HepG2 (cell line): ENCODE measurements around the gene FNBP1L. TPM values are rescaled to one million over a fixed set of nuclear protein-coding genes. Genes with fewer than 3 reads are reported as not detected.

ENCODE experiments used
- ATAC-seq: fragments of 200-7000 bp; cut with Tn5 transposase; 3 replicates; pipeline ENCODE4 v1.9.1; 2020; ENCODE audit warnings: mild to moderate bottlenecking, moderate library complexity
- BruUV-seq: library from RNA; stranded (reverse); fragments of 400-500 nt; replicated peaks from 2 replicates; lab custom pipeline; 2021; lab: Mats Ljungman, UMichigan
- CTCF ChIA-PET: fragments of 300-600 bp; formaldehyde crosslinking; extraction: SDS; loops from one replicate; lab custom pipeline; 2021; ENCODE audit warnings: low total read pairs, inconsistent platforms, low intra/inter-chr PET ratio; lab: Yijun Ruan, JAX
- POLR2A ChIA-PET: fragments of 350-600 bp; sonication (Branson Sonifier 250); formaldehyde crosslinking; loops from one replicate; lab custom pipeline; 2020; ENCODE audit warnings: antibody characterized with exemption, inconsistent platforms; lab: Yijun Ruan, JAX
- DNase-seq: peaks from one replicate; pipeline ENCODE4 v3.0.0-alpha.2; 2015; ENCODE audit warnings: low spot score
- FAIRE-seq: peaks from 3 replicates; lab custom pipeline; 2011; peaks lifted over from hg19 to GRCh38; lab: Jason Lieb, UNC
- H2AFZ ChIP-seq: one replicate; pipeline ENCODE4 v1.6.1; 2011; ENCODE audit warnings: low read length, inconsistent platforms
- H3K27ac ChIP-seq: fragments of 300-600 bp; 3 replicates; pipeline ENCODE4 v1.8.0; 2011; ENCODE audit warnings: mixed run types, mild to moderate bottlenecking, mixed read lengths, low read length, inconsistent platforms; ENCODE audit not compliant: insufficient read depth; ENCODE audit errors: extremely low read length
- H3K27me3 ChIP-seq, 2 experiments: fragments of 200-600 bp in 1 of 2; 2 replicates in 1 of 2; 3 replicates in 1 of 2; pipeline versions ENCODE4 v1.6.0 to v1.8.0; 2011; ENCODE audit warnings: low read length in 2 of 2, mild to moderate bottlenecking in 2 of 2, moderate library complexity in 2 of 2, inconsistent platforms in 1 of 2; ENCODE audit not compliant: insufficient read depth in 2 of 2, control insufficient read depth in 1 of 2
- H3K36me3 ChIP-seq, 2 experiments: fragments of 200-600 bp in 1 of 2; replicated peaks in 1 of 2; 2 replicates in 1 of 2; 3 replicates in 1 of 2; pipeline versions ENCODE4 v1.5.1 to v1.8.0; 2011; ENCODE audit warnings: low read length in 2 of 2, inconsistent platforms in 1 of 2; ENCODE audit not compliant: insufficient read depth in 2 of 2, control insufficient read depth in 1 of 2
- H3K4me1 ChIP-seq: 2 replicates; pipeline ENCODE4 v1.5.1; 2012; ENCODE audit warnings: low read length, inconsistent platforms; ENCODE audit not compliant: insufficient read depth
- H3K4me2 ChIP-seq: 2 replicates; pipeline ENCODE4 v1.6.0; 2011; ENCODE audit warnings: low read depth, low read length, inconsistent platforms
- H3K4me3 ChIP-seq, 3 experiments: fragments of 200-600 bp in 1 of 3; sonication (generic), shearing (Covaris generic) in 1 of 3; replicated peaks in 1 of 3; 2 replicates each; pipeline ENCODE4 v1.5.1; 2011 to 2016; ENCODE audit warnings: low read length in 3 of 3, inconsistent platforms in 2 of 3, low read depth in 2 of 3, mild to moderate bottlenecking in 2 of 3, control low read depth in 1 of 3, mixed read lengths in 1 of 3; ENCODE audit not compliant: insufficient read depth in 1 of 3
- H3K79me2 ChIP-seq: one replicate; pipeline ENCODE4 v1.6.1; 2011; ENCODE audit warnings: low read length, inconsistent platforms; ENCODE audit not compliant: insufficient read depth
- H3K9ac ChIP-seq: 2 replicates; pipeline ENCODE4 v1.6.0; 2011; ENCODE audit warnings: mild to moderate bottlenecking, low read depth, low read length, inconsistent platforms; ENCODE audit not compliant: insufficient read depth
- H3K9me3 ChIP-seq: 2 replicates; pipeline ENCODE4 v1.5.1; 2012; ENCODE audit warnings: mild to moderate bottlenecking, low read length
- H4K20me1 ChIP-seq: 2 replicates; pipeline ENCODE4 v1.6.0; 2011; ENCODE audit warnings: inconsistent platforms, mild to moderate bottlenecking, low read length, moderate library complexity; ENCODE audit not compliant: insufficient read depth
- BHLHE40 ChIP-seq: IDR thresholded peaks from 2 replicates; pipeline ENCODE4 v1.6.1; 2011; ENCODE audit warnings: low read length, improper control_type of control experiment
- MEIS1 ChIP-seq: sonication (generic); formaldehyde crosslinking; IDR thresholded peaks from 2 replicates; pipeline ENCODE4 v1.9.0; 2021; ENCODE audit warnings: mild to moderate bottlenecking, missing genetic modification reagents, moderate library complexity, borderline replicate concordance
- TRIM22 ChIP-seq: fragments of 450-650 bp; IDR thresholded peaks from 2 replicates; pipeline ENCODE4 v1.6.1; 2017
- in situ Hi-C: cut with HindIII; loops from 2 replicates; pipeline ENCODE4 v1.10.0; 2017; ENCODE audit warnings: low pct_unique_long_range_greater_than_20kb; ENCODE audit not compliant: extremely low pct_ligation_motif_present
- intact Hi-C: fragments of 100-400 bp; cut with micrococcal nuclease; formaldehyde crosslinking; loops from one replicate; pipeline ENCODE4 v1.10.0; 2022; ENCODE audit not compliant: unreplicated experiment
- polyA plus RNA-seq, 8 experiments: library from polyadenylated mRNA; depleted of rRNA in 3 of 8; stranded (reverse) in 7 of 8; unstranded in 1 of 8; fragments of >200 nt; fragmentation: Illumina TruSeq in 4 of 8; extraction: Trizol in 4 of 8; gene quantifications; 2 replicates each; pipeline versions ENCODE4 v1.2.1 to v1.2.3, GENCODE V29; 2011 to 2016; ENCODE audit warnings: low read depth in 4 of 8, missing spikeins in 1 of 8, mixed read lengths in 1 of 8; ENCODE audit not compliant: insufficient read depth in 1 of 8
- total RNA-seq, 5 experiments: library from RNA; depleted of rRNA; stranded (reverse); fragments of >200 nt; fragmentation: Illumina TruSeq; extraction: Trizol; gene quantifications; 2 replicates each; pipeline ENCODE4 v1.2.3, GENCODE V29; 2016; ENCODE audit warnings: low read depth in 1 of 5
- TF ChIP-seq, protein P1 (sequence below): sonication (generic); formaldehyde crosslinking; IDR thresholded peaks from 2 replicates; pipeline ENCODE4 v1.4.0; 2020; ENCODE audit warnings: missing genetic modification reagents
- TF ChIP-seq, protein P2 (sequence below): sonication (generic); formaldehyde crosslinking; conservative IDR thresholded peaks from 2 replicates; pipeline ENCODE4 v1.8.0; 2022; ENCODE audit warnings: mild to moderate bottlenecking, moderate library complexity, missing genetic modification reagents
- TF ChIP-seq, protein P3 (sequence below): sonication (generic); formaldehyde crosslinking; IDR thresholded peaks from 2 replicates; pipeline ENCODE4 v1.8.1; 2023; ENCODE audit warnings: missing genetic modification reagents, inconsistent platforms, borderline replicate concordance

Gene FNBP1L
- total and polyA plus RNA-seq, 2 of the 13 experiments (the other 11 are each of a cell fraction or from before 2014, with no cell fraction given), result 24.1 to 27.1 TPM

- Histone ChIP-seq H3K36me3 (peaks cover 3 to 7% of the 10 kb centered on the region in 2 experiments; a peak in 4 of 5 replicates), H3K4me1 (peaks cover 8% of the 10 kb centered on the region), H3K4me3 (no peak overlapping the region), H3K27ac (no peak overlapping the region), H3K9me3 (no peaks in the 10 kb centered on the region), H3K79me2 (no peaks in the 10 kb centered on the region), H2AFZ (no peak overlapping the region), H4K20me1 (no peaks in the 10 kb centered on the region), H3K27me3 (no peaks in the 10 kb centered on the region), H3K4me2 (no peak overlapping the region), H3K9ac (no peak overlapping the region)
- DNase-seq (no peak), FAIRE-seq (no peak), ATAC-seq (no peak)
- ChIA-PET POLR2A (no interaction called here), CTCF (no interaction called here)
- no TSS peak for BruUV-seq
- in situ Hi-C loops, result no loop called here
- TF ChIP-seq BHLHE40 (no peak), TRIM22 (no peak), MEIS1 (CRISPR knock-in tag) (no peak)
- TF ChIP-seq, protein P1, sequence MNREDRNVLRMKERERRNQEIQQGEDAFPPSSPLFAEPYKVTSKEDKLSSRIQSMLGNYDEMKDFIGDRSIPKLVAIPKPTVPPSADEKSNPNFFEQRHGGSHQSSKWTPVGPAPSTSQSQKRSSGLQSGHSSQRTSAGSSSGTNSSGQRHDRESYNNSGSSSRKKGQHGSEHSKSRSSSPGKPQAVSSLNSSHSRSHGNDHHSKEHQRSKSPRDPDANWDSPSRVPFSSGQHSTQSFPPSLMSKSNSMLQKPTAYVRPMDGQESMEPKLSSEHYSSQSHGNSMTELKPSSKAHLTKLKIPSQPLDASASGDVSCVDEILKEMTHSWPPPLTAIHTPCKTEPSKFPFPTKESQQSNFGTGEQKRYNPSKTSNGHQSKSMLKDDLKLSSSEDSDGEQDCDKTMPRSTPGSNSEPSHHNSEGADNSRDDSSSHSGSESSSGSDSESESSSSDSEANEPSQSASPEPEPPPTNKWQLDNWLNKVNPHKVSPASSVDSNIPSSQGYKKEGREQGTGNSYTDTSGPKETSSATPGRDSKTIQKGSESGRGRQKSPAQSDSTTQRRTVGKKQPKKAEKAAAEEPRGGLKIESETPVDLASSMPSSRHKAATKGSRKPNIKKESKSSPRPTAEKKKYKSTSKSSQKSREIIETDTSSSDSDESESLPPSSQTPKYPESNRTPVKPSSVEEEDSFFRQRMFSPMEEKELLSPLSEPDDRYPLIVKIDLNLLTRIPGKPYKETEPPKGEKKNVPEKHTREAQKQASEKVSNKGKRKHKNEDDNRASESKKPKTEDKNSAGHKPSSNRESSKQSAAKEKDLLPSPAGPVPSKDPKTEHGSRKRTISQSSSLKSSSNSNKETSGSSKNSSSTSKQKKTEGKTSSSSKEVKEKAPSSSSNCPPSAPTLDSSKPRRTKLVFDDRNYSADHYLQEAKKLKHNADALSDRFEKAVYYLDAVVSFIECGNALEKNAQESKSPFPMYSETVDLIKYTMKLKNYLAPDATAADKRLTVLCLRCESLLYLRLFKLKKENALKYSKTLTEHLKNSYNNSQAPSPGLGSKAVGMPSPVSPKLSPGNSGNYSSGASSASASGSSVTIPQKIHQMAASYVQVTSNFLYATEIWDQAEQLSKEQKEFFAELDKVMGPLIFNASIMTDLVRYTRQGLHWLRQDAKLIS (CRISPR knock-in tag), result no peak
- TF ChIP-seq, protein P2, sequence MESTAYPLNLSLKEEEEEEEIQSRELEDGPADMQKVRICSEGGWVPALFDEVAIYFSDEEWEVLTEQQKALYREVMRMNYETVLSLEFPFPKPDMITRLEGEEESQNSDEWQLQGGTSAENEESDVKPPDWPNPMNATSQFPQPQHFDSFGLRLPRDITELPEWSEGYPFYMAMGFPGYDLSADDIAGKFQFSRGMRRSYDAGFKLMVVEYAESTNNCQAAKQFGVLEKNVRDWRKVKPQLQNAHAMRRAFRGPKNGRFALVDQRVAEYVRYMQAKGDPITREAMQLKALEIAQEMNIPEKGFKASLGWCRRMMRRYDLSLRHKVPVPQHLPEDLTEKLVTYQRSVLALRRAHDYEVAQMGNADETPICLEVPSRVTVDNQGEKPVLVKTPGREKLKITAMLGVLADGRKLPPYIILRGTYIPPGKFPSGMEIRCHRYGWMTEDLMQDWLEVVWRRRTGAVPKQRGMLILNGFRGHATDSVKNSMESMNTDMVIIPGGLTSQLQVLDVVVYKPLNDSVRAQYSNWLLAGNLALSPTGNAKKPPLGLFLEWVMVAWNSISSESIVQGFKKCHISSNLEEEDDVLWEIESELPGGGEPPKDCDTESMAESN (CRISPR knock-in tag), result no peak
- TF ChIP-seq, protein P3, sequence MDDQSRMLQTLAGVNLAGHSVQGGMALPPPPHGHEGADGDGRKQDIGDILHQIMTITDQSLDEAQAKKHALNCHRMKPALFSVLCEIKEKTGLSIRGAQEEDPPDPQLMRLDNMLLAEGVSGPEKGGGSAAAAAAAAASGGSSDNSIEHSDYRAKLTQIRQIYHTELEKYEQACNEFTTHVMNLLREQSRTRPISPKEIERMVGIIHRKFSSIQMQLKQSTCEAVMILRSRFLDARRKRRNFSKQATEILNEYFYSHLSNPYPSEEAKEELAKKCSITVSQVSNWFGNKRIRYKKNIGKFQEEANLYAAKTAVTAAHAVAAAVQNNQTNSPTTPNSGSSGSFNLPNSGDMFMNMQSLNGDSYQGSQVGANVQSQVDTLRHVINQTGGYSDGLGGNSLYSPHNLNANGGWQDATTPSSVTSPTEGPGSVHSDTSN (CRISPR knock-in tag), result no peak
- intact Hi-C loops, result no loop called here
These were observed 111.8 kb downstream of the FNBP1L start for GRCh38 chr1:93559695-93560094.
